Gastroesophageal sphincter (tissue), 4 donors: ENCODE measurements around the gene SNAPC3. TPM values are rescaled to one million over a fixed set of nuclear protein-coding genes. Genes with fewer than 3 reads are reported as not detected.

ENCODE experiments used
- ATAC-seq: fragments of 150-250 bp; one replicate; pipeline ENCODE4 v1.9.1; 2016; ENCODE audit warnings: mild to moderate bottlenecking, moderate library complexity
- H3K27ac ChIP-seq, 4 donors: fragments of 200-600 bp; sonication (generic) in 3 of 4; 1 replicate in 3 of 4; 2 replicates in 1 of 4; pipeline ENCODE4 v1.5.1; 2016 to 2019
- H3K27me3 ChIP-seq: fragments of 200-600 bp; sonication (generic); one replicate; pipeline ENCODE4 v1.5.1; 2019
- H3K36me3 ChIP-seq, 2 donors: fragments of 200-600 bp; sonication (generic); one replicate each; pipeline ENCODE4 v1.5.1; 2019; ENCODE audit warnings: control low read depth in 1 of 2
- H3K4me1 ChIP-seq, 3 donors: fragments of 200-600 bp; sonication (generic); 1 replicate in 2 of 3; 2 replicates in 1 of 3; pipeline ENCODE4 v1.5.1; 2016 to 2019; ENCODE audit warnings: control low read depth in 2 of 3
- H3K4me3 ChIP-seq, 2 donors: fragments of 200-600 bp; sonication (generic); one replicate each; pipeline ENCODE4 v1.5.1; 2019; ENCODE audit warnings: mild to moderate bottlenecking in 1 of 2, moderate library complexity in 1 of 2
- H3K9me3 ChIP-seq, 3 donors: fragments of 200-600 bp; sonication (generic); one replicate each; pipeline ENCODE4 v1.5.1; 2017 to 2019; ENCODE audit warnings: control low read depth in 2 of 3
- EP300 ChIP-seq: sonication (generic); formaldehyde crosslinking; IDR thresholded peaks from one replicate; pipeline ENCODE4 v1.6.1; 2017; ENCODE audit warnings: antibody characterized with exemption, mild to moderate bottlenecking
- POLR2A ChIP-seq, 2 donors: fragments of 450-650 bp; IDR thresholded peaks; one replicate each; pipeline ENCODE4 v1.6.1; 2017; ENCODE audit warnings: antibody characterized with exemption in 2 of 2, mild to moderate bottlenecking in 2 of 2, moderate library complexity in 1 of 2
- POLR2AphosphoS5 ChIP-seq: sonication (generic); formaldehyde crosslinking; IDR thresholded peaks from one replicate; pipeline ENCODE4 v1.6.1; 2017; ENCODE audit warnings: antibody characterized with exemption
- WGBS, 2 donors: methylation state at CpG; one replicate each; pipeline ENCODE4 v1.1.5; 2018; ENCODE audit warnings: low coverage in 1 of 2; 5-methylcytosine and 5-hydroxymethylcytosine counted together
- total RNA-seq, 4 donors: library from RNA; depleted of rRNA; stranded (reverse); fragments of >200 nt; gene quantifications; one replicate each; pipeline ENCODE4 v1.1.0, GENCODE V29; 2016
- TF ChIP-seq, protein P1 (sequence below), 4 experiments: fragments of 200-600 bp in 2 of 4; fragments of 450-650 bp in 2 of 4; sonication (generic) in 1 of 4; IDR thresholded peaks; one replicate each; pipeline ENCODE4 v1.5.1; 2017 to 2019; ENCODE audit warnings: antibody characterized with exemption in 4 of 4, mild to moderate bottlenecking in 2 of 4, moderate library complexity in 2 of 4

Gene SNAPC3
- total RNA-seq, 4 donors from 2014 or later: 32.2 to 51.1 (median 36.4) TPM

DNA sequence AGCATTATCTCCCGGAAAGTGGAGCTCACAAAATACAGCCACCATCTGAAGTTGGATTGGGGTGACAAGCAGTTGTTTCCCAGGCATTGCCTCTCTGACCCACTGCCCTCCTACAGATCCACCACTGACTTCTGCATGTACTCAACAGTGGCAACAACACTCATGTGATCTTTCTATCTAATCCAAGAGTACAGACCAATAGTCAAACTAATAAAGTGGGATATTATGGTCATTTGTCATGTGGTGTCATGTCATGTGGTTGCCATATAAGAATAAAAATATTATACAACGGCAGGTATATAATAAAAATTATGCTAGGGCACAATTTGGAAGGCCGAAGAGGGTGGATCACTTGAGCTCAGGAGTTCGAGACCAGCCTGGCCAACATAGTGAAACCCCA, 33.0 kb upstream of the SNAPC3 start:
- Histone ChIP-seq H3K27ac (no peak overlapping the region), H3K27me3 (no peaks in the 10 kb centered on the region), H3K9me3 (no peaks in the 10 kb centered on the region), H3K4me1 (no peaks in the 10 kb centered on the region), H3K4me3 (no peak overlapping the region), H3K36me3 (no peaks in the 10 kb centered on the region)
- ATAC-seq: no peak
- TF ChIP-seq POLR2A (IDR thresholded peaks at IDR 0.05): no peak
- TF ChIP-seq EP300: no peak
- TF ChIP-seq POLR2AphosphoS5: no peak
- TF ChIP-seq, protein P1, sequence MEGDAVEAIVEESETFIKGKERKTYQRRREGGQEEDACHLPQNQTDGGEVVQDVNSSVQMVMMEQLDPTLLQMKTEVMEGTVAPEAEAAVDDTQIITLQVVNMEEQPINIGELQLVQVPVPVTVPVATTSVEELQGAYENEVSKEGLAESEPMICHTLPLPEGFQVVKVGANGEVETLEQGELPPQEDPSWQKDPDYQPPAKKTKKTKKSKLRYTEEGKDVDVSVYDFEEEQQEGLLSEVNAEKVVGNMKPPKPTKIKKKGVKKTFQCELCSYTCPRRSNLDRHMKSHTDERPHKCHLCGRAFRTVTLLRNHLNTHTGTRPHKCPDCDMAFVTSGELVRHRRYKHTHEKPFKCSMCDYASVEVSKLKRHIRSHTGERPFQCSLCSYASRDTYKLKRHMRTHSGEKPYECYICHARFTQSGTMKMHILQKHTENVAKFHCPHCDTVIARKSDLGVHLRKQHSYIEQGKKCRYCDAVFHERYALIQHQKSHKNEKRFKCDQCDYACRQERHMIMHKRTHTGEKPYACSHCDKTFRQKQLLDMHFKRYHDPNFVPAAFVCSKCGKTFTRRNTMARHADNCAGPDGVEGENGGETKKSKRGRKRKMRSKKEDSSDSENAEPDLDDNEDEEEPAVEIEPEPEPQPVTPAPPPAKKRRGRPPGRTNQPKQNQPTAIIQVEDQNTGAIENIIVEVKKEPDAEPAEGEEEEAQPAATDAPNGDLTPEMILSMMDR (IDR thresholded peaks at IDR 0.05): no peak
- WGBS, 2 donors: 60 to 89% methylated on average over 1 to 4 of the region's 4 CpGs

DNA sequence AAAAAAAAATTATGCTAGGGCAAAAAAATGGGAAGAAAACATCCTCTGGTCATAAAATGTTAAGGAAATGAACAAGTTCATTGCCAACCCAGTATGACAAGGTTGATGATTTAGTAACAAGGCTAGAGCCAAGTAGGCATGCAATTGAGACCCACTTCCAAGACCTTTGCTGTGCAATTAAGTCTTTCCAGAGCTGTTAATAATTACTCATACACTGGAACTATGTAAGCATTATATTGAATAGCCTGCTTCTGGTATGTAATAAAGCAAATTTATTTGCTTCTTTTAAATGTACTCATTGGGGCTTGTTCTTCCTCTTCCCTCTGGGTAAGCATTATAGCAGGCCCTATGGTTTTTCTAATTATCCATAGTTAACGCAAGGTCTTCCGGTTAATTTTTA, 32.5 kb upstream of the SNAPC3 start:
- Histone ChIP-seq H3K36me3 (no peaks in the 10 kb centered on the region), H3K27me3 (no peaks in the 10 kb centered on the region), H3K27ac (no peak overlapping the region), H3K9me3 (no peaks in the 10 kb centered on the region), H3K4me1 (no peaks in the 10 kb centered on the region), H3K4me3 (no peak overlapping the region)
- 97 to 100% methylated on average over 2 of the region's 2 CpGs for WGBS, 2 donors
- TF ChIP-seq POLR2A (IDR thresholded peaks at IDR 0.05) (no peak), EP300 (no peak), POLR2AphosphoS5 (no peak)
- TF ChIP-seq, protein P1 (IDR thresholded peaks at IDR 0.05): no peak
- ATAC-seq: no peak

DNA sequence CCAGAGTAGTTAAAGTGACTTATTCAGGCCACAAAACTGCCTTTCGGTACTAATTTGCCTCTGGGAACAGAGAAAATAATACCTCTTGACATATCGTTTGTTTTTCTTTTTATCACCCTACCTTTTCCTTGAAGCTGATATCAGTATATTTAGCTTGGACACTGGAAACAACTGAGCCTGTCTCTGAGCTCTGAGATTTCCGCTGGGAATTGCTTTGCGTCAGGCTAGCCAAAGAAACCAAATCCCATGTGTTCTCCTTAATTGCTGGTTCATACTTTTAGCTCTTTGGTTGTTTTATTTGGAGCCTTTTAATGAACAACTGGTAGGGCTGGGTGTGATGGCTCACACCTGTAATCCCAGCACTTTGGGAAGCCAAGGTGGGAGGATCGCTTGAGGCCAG, 30.3 kb upstream of the SNAPC3 start:
- Histone ChIP-seq H3K4me1 (no peaks in the 10 kb centered on the region), H3K27me3 (no peaks in the 10 kb centered on the region), H3K4me3 (no peak overlapping the region), H3K27ac (no peak overlapping the region), H3K9me3 (no peaks in the 10 kb centered on the region), H3K36me3 (no peaks in the 10 kb centered on the region)
- TF ChIP-seq EP300 (no peak), POLR2A (IDR thresholded peaks at IDR 0.05) (no peak)
- TF ChIP-seq, protein P1 (IDR thresholded peaks at IDR 0.05): no peak
- ATAC-seq: no peak
- WGBS, 2 donors: 71 to 78% methylated on average over 5 of the region's 5 CpGs

DNA sequence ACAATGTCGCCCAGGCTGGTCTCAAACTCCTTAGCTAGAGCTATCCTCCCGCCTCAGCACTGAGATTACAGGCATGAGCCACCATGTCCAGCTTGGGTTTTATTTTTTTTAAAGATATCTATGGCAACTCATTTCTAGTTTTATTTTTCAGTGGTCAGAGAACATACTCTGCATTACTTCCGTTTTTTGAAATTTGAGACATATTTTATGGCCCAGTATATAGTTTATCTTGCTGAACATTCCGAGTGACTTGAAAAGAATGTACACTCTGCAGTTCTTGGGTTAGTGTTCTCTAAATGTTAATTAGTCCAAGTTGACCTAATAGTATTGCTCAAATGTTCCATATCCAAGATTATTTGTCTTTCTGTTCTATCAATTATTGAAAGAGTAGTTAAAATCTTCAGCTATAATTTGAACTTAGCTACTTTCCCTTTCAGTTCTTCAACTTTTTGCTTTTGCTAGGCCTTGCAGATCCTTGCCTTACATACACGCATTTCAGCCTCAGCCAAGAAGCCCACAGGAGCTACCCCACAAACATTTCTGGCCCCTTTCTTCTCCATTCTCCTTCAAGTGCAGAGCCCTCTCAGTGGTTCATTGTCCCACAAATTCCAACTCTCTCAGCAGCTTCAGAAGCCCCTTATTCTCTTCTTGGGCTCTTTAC, 22.3 kb upstream of the SNAPC3 start:
- H3K36me3 ChIP-seq: no peaks in the 10 kb centered on the region
- H3K27ac ChIP-seq: no peak overlapping the region
- H3K27me3 ChIP-seq: no peaks in the 10 kb centered on the region
- H3K9me3 ChIP-seq: no peaks in the 10 kb centered on the region
- ATAC-seq: no peak
- no peaks in the 10 kb centered on the region for H3K4me1 ChIP-seq
- TF ChIP-seq POLR2A (IDR thresholded peaks at IDR 0.05): no peak
- TF ChIP-seq EP300: no peak
- no peak for TF ChIP-seq POLR2AphosphoS5
- TF ChIP-seq, protein P1 (IDR thresholded peaks at IDR 0.05): no peak
- H3K4me3 ChIP-seq: no peak overlapping the region
- 49 to 65% methylated on average over 5 of the region's 5 CpGs for WGBS, 2 donors

DNA sequence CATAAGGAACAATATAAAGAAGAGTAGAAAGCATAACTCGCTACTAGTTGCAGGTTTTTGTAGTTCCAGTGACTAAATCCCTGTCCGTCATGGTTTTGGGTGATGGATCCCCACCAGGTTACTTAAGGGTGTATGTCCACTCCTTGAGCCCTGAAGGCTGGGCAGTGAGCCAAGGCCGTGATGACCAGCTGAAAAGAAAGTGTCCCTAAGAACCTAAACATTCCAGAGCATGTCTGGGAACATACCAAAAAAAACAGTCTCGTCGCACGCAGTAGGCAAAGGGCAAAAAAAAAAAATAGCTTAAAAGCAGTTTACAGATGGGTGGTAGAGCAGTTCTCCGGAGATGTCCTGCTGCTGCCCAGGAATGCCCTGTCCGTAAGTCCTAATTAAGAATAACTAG, 21.4 kb upstream of the SNAPC3 start:
- no peak for TF ChIP-seq EP300
- TF ChIP-seq POLR2AphosphoS5: no peak
- TF ChIP-seq POLR2A (IDR thresholded peaks at IDR 0.05): no peak
- TF ChIP-seq, protein P1 (IDR thresholded peaks at IDR 0.05): no peak
- ATAC-seq: no peak
- Histone ChIP-seq H3K4me3 (no peak overlapping the region), H3K4me1 (no peaks in the 10 kb centered on the region), H3K27ac (no peak overlapping the region), H3K9me3 (no peaks in the 10 kb centered on the region), H3K36me3 (no peaks in the 10 kb centered on the region), H3K27me3 (no peaks in the 10 kb centered on the region)
- 49 to 85% methylated on average over 8 of the region's 8 CpGs for WGBS, 2 donors
